Endothelial cell of umbilical vein (primary cell): ENCODE data around the gene CNGB1. TPM values are rescaled to one million over a fixed set of nuclear protein-coding genes. Genes with fewer than 3 reads are reported as not detected.

Experiments used
- BruUV-seq: library from RNA; stranded (reverse); fragments of 400-500 nt; replicated peaks from 2 replicates; lab custom pipeline; 2021; lab: Mats Ljungman, UMichigan
- CTCF ChIA-PET: fragments of 300-600, 350-600 bp; sonication (Branson Sonifier 250); formaldehyde crosslinking; loops from one replicate; lab custom pipeline; 2021; ENCODE audit warnings: antibody characterized with exemption, inconsistent platforms; lab: Charles Lee
- POLR2A ChIA-PET: fragments of 300-600, 350-600 bp; sonication (Branson Sonifier 250); formaldehyde crosslinking; loops from one replicate; lab custom pipeline; 2021; ENCODE audit warnings: antibody characterized with exemption, inconsistent platforms; lab: Charles Lee
- DNase-seq: peaks from one replicate; pipeline ENCODE4 v3.0.0-alpha.2; 2011; ENCODE audit warnings: low read depth, low spot score
- FAIRE-seq: peaks from 2 replicates; lab custom pipeline; 2011; peaks lifted over from hg19 to GRCh38; lab: Jason Lieb, UNC
- H2AFZ ChIP-seq: 2 replicates; pipeline ENCODE4 v1.6.0; 2012; ENCODE audit warnings: low read depth, low read length, control low read depth, inconsistent platforms
- H3K27ac ChIP-seq: 2 replicates; pipeline ENCODE4 v1.5.1; 2011; ENCODE audit warnings: low read depth, mild to moderate bottlenecking, control low read depth, low read length, moderate library complexity; ENCODE audit not compliant: insufficient read depth
- H3K27me3 ChIP-seq, 2 experiments: 2 replicates each; pipeline versions ENCODE4 v1.6.0 to v1.6.1; 2011; ENCODE audit warnings: low read length in 2 of 2, mixed read lengths in 1 of 2; ENCODE audit not compliant: control insufficient read depth in 2 of 2, insufficient read depth in 2 of 2
- H3K36me3 ChIP-seq, 2 experiments: 2 replicates in 1 of 2; 3 replicates in 1 of 2; pipeline ENCODE4 v1.5.1; 2011; ENCODE audit warnings: low read length in 2 of 2, mild to moderate bottlenecking in 1 of 2, moderate library complexity in 1 of 2; ENCODE audit not compliant: control insufficient read depth in 2 of 2, insufficient read depth in 2 of 2; ENCODE audit errors: extremely low read depth in 1 of 2
- H3K4me1 ChIP-seq: 3 replicates; pipeline ENCODE4 v1.5.1; 2011; ENCODE audit warnings: mild to moderate bottlenecking, low read length; ENCODE audit not compliant: control insufficient read depth, insufficient read depth; ENCODE audit errors: extremely low read depth
- H3K4me2 ChIP-seq: 2 replicates; pipeline ENCODE4 v1.6.1; 2011; ENCODE audit warnings: low read length, control low read depth, mixed read lengths; ENCODE audit not compliant: insufficient read depth
- H3K4me3 ChIP-seq, 3 experiments: fragments of 200-600 bp in 1 of 3; sonication (generic), shearing (Covaris generic) in 1 of 3; replicated peaks in 1 of 3; 2 replicates each; pipeline ENCODE4 v1.5.1; 2011 to 2016; ENCODE audit warnings: control low read depth in 3 of 3, low read length in 3 of 3, mild to moderate bottlenecking in 2 of 3, inconsistent platforms in 1 of 3, low read depth in 1 of 3, moderate library complexity in 1 of 3; ENCODE audit not compliant: insufficient read depth in 1 of 3
- H3K79me2 ChIP-seq: 2 replicates; pipeline ENCODE4 v1.6.0; 2012; ENCODE audit warnings: low read length, inconsistent platforms; ENCODE audit not compliant: control insufficient read depth, insufficient read depth
- H3K9ac ChIP-seq: replicated peaks from 2 replicates; pipeline ENCODE3; 2011; ENCODE audit warnings: low read length, control low read depth; ENCODE audit not compliant: insufficient read depth; ENCODE audit errors: extremely low read depth
- H3K9me1 ChIP-seq: replicated peaks from 3 replicates; pipeline ENCODE4 v1.6.0; 2011; ENCODE audit warnings: mild to moderate bottlenecking, low read length; ENCODE audit not compliant: control insufficient read depth, insufficient read depth; ENCODE audit errors: extremely low read depth
- H3K9me3 ChIP-seq: replicated peaks from 2 replicates; pipeline ENCODE4 v1.5.1; 2012; ENCODE audit warnings: low read length, inconsistent platforms; ENCODE audit not compliant: control insufficient read depth, insufficient read depth
- H4K20me1 ChIP-seq: replicated peaks from 2 replicates; pipeline ENCODE3; 2011; ENCODE audit warnings: mild to moderate bottlenecking, low read length; ENCODE audit not compliant: control insufficient read depth, insufficient read depth; ENCODE audit errors: extremely low read depth
- EZH2 ChIP-seq: IDR thresholded peaks from 2 replicates; pipeline ENCODE4 v1.6.1; 2012; ENCODE audit warnings: borderline replicate concordance, low read depth, mild to moderate bottlenecking, moderate library complexity, low read length, inconsistent platforms; ENCODE audit not compliant: severe bottlenecking
- FOS ChIP-seq: IDR thresholded peaks from 2 replicates; pipeline ENCODE4 v1.6.1; 2011; ENCODE audit warnings: mild to moderate bottlenecking, low read length, moderate library complexity, borderline replicate concordance; ENCODE audit not compliant: insufficient read depth
- GATA2 ChIP-seq: IDR thresholded peaks from 2 replicates; pipeline ENCODE4 v1.7.0; 2011; ENCODE audit warnings: low read depth, mild to moderate bottlenecking, moderate library complexity, mixed read lengths, low read length; ENCODE audit not compliant: insufficient read length, insufficient read depth
- JUN ChIP-seq: IDR thresholded peaks from 2 replicates; pipeline ENCODE4 v1.6.1; 2011; ENCODE audit warnings: borderline replicate concordance, low read depth; ENCODE audit not compliant: insufficient read length, insufficient read depth
- MAX ChIP-seq: IDR thresholded peaks from 2 replicates; pipeline ENCODE4 v1.6.1; 2011; ENCODE audit not compliant: insufficient read depth, insufficient read length
- MYC ChIP-seq: IDR thresholded peaks from one replicate; pipeline ENCODE4 v1.6.1; 2011; ENCODE audit warnings: mild to moderate bottlenecking, low read depth, low read length
- POLR2A ChIP-seq: IDR thresholded peaks from 2 replicates; pipeline ENCODE4 v1.6.1; 2012; ENCODE audit warnings: low read depth, mild to moderate bottlenecking, control low read depth, low read length
- POLR2AphosphoS5 ChIP-seq: IDR thresholded peaks from 2 replicates; pipeline ENCODE4 v1.6.1; 2012; ENCODE audit warnings: low read depth, mild to moderate bottlenecking, control low read depth, low read length, moderate library complexity; ENCODE audit not compliant: insufficient read depth
- dilution Hi-C: fragments of 300-500 bp; cut with MboI; formaldehyde crosslinking; loops from one replicate; pipeline ENCODE4 v1.15.0; 2019; ENCODE audit warnings: low sequenced_read_pairs; ENCODE audit not compliant: extremely low pct_ligation_motif_present
- intact Hi-C: fragments of 100-400 bp; cut with micrococcal nuclease; formaldehyde crosslinking; loops from one replicate; pipeline ENCODE4 v1.10.0; 2022
- polyA plus RNA-seq, 4 experiments: library from polyadenylated mRNA; depleted of rRNA in 3 of 4; stranded (reverse) in 3 of 4; unstranded in 1 of 4; fragments of >200 nt; gene quantifications; 2 replicates each; pipeline versions ENCODE4 v1.2.1 to v1.2.3, GENCODE V29; 2011 to 2012; ENCODE audit warnings: missing spikeins in 1 of 4
- total RNA-seq: library from RNA; stranded (reverse); gene quantifications from 2 replicates; pipeline ENCODE4 v1.2.3, GENCODE V29; 2021
- TF ChIP-seq, protein P1 (sequence below), 2 donors: IDR thresholded peaks; 1 replicate in 1 of 2; 2 replicates in 1 of 2; pipeline ENCODE4 v1.5.1; 2011; ENCODE audit warnings: low read length in 2 of 2, mild to moderate bottlenecking in 2 of 2, moderate library complexity in 2 of 2, control low read depth in 1 of 2, inconsistent platforms in 1 of 2, low read depth in 1 of 2; ENCODE audit not compliant: insufficient read depth in 1 of 2; ENCODE audit errors: extremely low read depth in 1 of 2

Gene CNGB1
- total and polyA plus RNA-seq, 2 donors (not counting 3 experiments of a cell fraction or from before 2014, with no cell fraction given), result not detected

- DNase-seq (no peak), FAIRE-seq (no peak)
- Histone ChIP-seq H3K27ac (no peak overlapping the region), H3K79me2 (no peaks in the 10 kb centered on the region), H3K4me3 (no peak overlapping the region), H3K4me1 (peaks cover 13% of the 10 kb centered on the region), H2AFZ (no peak overlapping the region), H3K9ac (no peak overlapping the region), H4K20me1 (no peaks in the 10 kb centered on the region), H3K9me1 (no peaks in the 10 kb centered on the region), H3K36me3 (peaks cover 0 to 9% of the 10 kb centered on the region in 2 experiments), H3K4me2 (no peak overlapping the region), H3K9me3 (no peaks in the 10 kb centered on the region), H3K27me3 (no peaks in the 10 kb centered on the region)
- dilution Hi-C loops, result no loop called here
- intact Hi-C loops, result loop anchor here (1.0 to 2.0 kb wide), 3 partner anchors 102 to 287 kb away; partner anchors contain the start of gene CSNK2A2
- POLR2A ChIA-PET, result no interaction called here
- CTCF ChIA-PET, result interaction anchor here (1.0 to 2.6 kb wide), 6 partner anchors 9 to 287 kb away, joined by 3 to 40 read pairs (median 6); no protein-coding TSS in a partner anchor
- no peak for TF ChIP-seq FOS
- no peak for TF ChIP-seq MAX
- no peak for TF ChIP-seq GATA2
- no peak for TF ChIP-seq POLR2AphosphoS5
- no peak for TF ChIP-seq MYC
- no peak for TF ChIP-seq JUN
- TF ChIP-seq POLR2A, result no peak
- TF ChIP-seq EZH2, result no peak
- TF ChIP-seq, protein P1, sequence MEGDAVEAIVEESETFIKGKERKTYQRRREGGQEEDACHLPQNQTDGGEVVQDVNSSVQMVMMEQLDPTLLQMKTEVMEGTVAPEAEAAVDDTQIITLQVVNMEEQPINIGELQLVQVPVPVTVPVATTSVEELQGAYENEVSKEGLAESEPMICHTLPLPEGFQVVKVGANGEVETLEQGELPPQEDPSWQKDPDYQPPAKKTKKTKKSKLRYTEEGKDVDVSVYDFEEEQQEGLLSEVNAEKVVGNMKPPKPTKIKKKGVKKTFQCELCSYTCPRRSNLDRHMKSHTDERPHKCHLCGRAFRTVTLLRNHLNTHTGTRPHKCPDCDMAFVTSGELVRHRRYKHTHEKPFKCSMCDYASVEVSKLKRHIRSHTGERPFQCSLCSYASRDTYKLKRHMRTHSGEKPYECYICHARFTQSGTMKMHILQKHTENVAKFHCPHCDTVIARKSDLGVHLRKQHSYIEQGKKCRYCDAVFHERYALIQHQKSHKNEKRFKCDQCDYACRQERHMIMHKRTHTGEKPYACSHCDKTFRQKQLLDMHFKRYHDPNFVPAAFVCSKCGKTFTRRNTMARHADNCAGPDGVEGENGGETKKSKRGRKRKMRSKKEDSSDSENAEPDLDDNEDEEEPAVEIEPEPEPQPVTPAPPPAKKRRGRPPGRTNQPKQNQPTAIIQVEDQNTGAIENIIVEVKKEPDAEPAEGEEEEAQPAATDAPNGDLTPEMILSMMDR (IDR thresholded peaks at IDR 0.05; ENCODE audit: extremely low read depth in 1 of 2, insufficient read depth in 1 of 2, low read depth in 1 of 2, low read length in 2 of 2), result no peak
- BruUV-seq, result no TSS peak
These were observed 49.1 kb upstream of the CNGB1 start for GRCh38 chr16:58019866-58020538.
